Activated gamma-delta T cell (primary cell): Measurements from ENCODE around the gene CFP.

Experiments
- DNase-seq: peaks from one replicate; lab custom pipeline; 2025; lab: John Stamatoyannopoulos, UW

CFP gene

GRCh38 chrX:47637546-47638195, 7.9 kb upstream of the CFP start:
- no peak for DNase-seq

DNA sequence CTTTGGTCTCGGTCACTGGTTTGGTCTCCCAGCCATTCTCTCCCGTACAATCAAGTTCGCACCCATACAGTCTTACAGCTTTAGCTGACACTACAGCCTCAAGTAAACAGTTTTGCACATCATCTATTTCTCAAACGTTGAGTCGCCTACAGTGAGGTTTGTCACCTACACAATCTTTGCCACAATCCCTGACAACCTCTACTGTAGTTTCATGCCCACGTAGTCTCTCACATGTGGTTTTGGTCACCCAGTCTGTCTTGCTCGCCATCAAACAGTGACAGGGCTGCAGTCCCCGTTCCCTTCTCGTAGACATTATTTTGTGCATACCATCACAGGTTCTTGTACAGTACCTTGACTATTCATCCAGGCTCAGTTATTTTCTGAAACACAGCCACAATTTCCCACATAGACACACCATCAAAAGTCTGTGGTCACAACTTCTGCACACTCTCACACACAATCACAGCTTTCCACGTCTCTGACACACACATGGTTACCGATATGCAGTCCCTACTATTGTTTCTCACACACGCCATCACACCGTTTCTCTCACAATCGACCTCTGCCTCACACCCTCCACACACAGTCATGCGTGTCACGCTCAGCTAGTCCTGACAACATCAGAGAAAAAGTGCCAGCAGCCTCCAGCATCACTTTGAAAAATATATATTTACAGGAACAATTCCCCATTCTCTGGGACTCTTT, 5.3 kb upstream of the CFP start:
- DNase-seq = no peak

GRCh38 chrX:47633689-47634590, 4.2 kb upstream of the CFP start:
- DNase-seq = no peak

DNA sequence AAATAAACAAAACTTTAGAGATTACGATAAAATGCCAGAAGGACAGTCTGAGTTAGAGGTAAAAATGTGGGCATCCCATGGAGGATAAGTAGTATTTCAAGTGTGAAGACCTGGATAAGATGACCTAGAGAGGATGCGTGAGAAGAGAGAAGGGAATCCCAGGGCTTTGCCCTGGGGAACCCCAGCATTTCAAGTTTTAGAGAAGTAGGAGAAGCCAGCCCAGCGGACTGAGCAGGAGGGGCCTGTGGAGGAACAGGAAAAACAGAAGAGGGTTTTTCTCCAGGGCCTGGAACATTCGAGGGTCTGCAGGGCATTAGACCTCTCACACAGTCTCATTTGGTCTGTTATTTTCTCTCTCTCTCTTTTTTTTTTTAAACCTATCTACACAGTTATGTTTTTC, 2.9 kb upstream of the CFP start:
- DNase-seq = no peak

DNA sequence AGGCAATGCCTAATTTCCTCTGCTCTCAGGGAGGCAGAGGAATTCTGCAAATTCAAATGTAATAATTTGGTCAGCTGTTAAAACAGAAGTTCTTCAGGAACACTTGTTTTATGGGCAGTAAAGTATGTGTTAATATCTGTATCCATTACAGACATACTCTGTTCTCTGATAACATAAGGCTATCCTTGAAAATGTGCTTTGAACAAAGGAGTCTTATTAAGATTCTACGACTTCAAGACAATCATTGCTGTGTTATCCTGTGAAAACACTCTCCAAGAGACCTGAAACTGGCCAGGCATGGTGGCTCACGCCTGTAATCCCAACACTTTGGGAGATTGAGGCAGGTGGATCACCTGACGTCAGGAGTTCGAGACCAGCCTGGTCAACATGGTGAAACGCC, 1.9 kb upstream of the CFP start:
- no peak for DNase-seq

- no peak for DNase-seq
Observed at GRCh38 chrX:47628982-47629381, 748 bp downstream of the CFP start.

DNA sequence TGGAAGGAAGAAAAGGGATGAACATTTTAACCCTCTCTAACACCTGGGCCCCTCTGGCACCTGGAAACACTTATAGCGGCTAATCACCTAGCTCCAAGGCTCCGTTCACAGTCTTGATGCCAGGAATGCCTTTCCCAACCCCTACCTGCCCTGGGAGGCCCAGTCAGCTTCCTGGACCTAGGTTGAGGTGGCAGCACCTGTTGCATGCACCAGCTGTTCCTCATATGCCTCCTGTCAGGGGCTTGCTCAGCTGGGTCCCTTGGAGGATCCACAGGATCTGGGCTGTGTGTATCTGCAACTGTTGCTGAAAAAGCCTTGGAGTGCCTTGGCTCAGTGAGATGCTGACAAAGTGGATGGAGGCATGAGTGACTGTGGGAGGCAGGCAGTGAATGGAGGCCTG, 4.4 kb downstream of the CFP start:
- no peak for DNase-seq

- no peak for DNase-seq
Observed at GRCh38 chrX:47623540-47624027, 6.1 kb downstream of the CFP start.

DNA sequence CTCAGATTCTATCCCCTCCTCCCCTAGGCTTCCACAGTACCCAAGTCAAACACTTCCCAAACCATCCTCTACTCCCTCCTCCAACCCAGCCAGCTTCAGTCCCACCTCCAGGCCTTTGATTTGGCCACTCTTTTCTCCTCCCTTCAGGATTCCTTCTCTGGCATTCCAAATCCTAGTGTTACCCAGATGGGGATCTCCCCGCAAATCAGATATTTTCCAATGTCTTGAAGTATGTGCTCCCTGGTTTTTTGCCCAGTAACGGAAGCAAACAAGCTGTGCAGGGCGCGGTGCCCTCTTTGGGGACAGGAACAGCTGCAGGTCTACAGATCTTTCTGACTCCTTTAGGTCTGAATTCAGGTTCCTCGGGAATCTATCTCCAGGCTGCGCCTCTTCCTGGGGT, 7.9 kb downstream of the CFP start:
- no peak for DNase-seq

- no peak for DNase-seq
Observed at GRCh38 chrX:47620303-47620685, 9.4 kb downstream of the CFP start.

DNA sequence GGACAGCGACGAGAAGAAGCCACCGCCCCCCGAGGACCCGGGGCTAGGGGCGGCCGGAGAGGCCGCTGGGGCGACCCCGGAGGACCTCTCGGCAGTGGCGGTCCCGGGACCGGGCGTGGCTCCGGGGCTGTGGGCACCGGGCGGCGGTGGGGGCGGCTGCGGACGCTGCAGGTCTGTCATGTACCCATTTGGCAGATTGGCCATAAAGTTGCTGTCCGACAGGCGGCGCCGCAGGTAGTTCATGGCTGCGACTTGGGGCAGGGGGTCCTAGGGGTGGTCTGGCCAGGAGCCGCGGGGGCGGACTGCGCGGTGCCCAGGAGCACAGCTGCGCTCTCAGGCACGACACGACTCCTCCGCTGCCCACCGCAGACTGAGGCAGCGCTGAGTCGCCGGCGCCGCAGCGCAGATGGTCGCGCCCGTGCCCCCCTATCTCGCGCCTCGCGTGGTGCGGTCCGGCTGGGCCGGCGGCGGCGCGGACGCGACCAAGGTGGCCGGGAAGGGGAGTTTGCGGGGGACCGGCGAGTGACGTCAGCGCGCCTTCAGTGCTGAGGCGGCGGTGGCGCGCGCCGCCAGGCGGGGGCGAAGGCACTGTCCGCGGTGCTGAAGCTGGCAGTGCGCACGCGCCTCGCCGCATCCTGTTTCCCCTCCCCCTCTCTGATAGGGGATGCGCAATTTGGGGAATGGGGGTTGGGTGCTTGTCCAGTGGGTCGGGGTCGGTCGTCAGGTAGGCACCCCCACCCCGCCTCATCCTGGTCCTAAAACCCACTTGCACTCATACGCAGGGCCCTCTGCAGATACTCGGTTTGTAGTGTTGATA, 10.0 kb downstream of the CFP start, which contains the start of gene SYN1:
Gene SYN1 (minus strand): TSS at position 372 of the 817 bp plus-strand sequence. CDS start 129 bp downstream, at position 243.
- peak; percentile 73 for DNase-seq

- no peak for DNase-seq
Observed at GRCh38 chrX:47618923-47619485, 10.7 kb downstream of the CFP start.

GRCh38 chrX:47614618-47615017, 15.1 kb downstream of the CFP start:
- no peak for DNase-seq

DNA sequence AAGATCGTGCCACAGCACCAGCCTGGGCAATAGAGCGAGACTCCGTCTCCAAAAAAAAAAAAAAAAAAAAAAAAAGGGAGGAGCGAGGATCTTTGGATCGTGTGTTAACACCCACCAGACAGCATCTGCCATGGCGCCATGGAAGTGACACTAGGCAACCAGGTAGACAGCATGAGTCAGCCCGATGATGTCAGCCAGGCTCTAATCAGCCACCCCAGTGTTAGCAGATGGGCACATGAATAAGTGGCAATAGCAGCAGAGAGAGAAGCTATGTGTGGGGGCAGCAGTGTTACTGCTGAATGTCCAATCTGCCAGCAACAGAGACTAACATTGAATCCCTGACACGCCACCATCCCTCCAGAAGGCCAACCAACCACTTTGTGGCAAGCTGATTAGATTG, 16.6 kb downstream of the CFP start:
- DNase-seq = no peak

GRCh38 chrX:47612418-47612817, 17.3 kb downstream of the CFP start:
- DNase-seq = no peak

DNA sequence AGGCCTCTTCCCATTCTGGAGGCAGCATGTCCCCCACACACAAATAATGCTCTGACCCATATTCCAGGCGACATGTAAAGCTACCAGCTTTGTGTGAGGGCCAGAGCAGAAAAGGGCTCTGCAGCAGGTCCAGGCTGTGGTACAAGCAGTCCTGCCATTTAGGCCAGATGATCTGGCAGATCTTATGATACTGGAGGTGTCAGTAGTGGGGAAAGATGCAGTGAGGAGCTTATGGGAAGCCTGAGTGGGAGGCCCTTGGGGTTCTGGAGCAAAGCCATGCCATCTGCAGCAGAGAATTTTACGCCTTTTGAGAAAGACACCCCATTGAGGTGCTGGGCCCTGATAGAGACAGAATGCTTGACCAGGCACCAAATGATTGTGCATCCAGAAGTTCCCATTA, 17.8 kb downstream of the CFP start:
- no peak for DNase-seq

- no peak for DNase-seq
Observed at GRCh38 chrX:47611489-47611888, 18.2 kb downstream of the CFP start.

DNA sequence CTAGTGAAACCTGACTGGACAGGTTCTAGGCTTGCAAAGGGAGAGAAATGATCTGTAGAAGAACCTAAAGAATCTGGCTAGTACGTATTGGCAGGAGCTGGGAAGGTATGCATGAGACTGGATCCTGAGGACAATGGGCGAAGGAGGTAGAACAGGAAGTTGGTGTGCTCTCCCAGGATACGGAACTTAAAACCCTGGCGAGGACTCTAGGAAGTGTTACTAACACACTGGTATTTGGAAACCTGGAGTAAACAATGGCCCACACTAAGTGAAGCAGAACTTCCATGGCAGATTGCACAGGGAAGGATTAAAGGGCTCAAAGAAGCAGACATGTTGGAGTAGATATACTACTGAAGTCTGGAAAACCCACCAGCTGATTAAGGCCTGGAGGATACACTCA, 19.2 kb downstream of the CFP start:
- no peak for DNase-seq

GRCh38 chrX:47608130-47608810, 21.5 kb downstream of the CFP start:
- DNase-seq = no peak

DNA sequence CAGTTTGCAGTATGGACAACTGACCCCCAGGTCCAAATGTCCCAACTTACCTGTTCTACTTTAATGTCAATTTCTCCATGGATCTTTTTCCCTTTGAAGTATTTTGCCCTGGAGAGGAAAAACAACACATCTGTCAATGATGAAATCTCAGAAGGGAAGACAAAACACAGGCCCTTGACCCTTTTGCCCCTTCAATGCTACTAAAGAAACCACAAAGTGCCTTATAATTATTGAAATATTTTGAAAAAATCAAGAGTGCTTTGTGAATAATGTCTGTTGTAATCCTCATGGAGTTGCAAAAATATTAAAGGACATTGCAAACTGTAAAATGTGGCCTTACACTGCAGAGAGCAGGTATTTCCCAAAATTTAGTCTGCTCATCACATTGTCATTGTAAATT, 22.6 kb downstream of the CFP start:
- DNase-seq = no peak

GRCh38 chrX:47605024-47605423, 24.7 kb downstream of the CFP start:
- DNase-seq = no peak
